Measurements from ENCODE around the gene GDPD5. TPM values are rescaled to one million over a fixed set of nuclear protein-coding genes. Genes with fewer than 3 reads are reported as not detected.

GDPD5 gene
- total and polyA plus RNA-seq, 2 donors (not counting 3 experiments of a cell fraction or from before 2014, with no cell fraction given): 60.2 to 79.2 TPM

GRCh38 chr11:75510723-75511019 lies 15.1 kb downstream of the GDPD5 start:
- CTCF ChIA-PET: interaction anchor here (1.5 to 1.6 kb wide), 2 partner anchors 8 to 15 kb away, joined by 3 to 5 read pairs; partner anchors contain the start of gene GDPD5
- TF ChIP-seq MYC (IDR thresholded peaks at IDR 0.05; ENCODE audit: low read depth, low read length): no peak
- TF ChIP-seq FOS (IDR thresholded peaks at IDR 0.05; ENCODE audit: borderline replicate concordance, insufficient read depth, low read length): no peak
- TF ChIP-seq CTCF (IDR thresholded peaks at IDR 0.05; ENCODE audit: extremely low read depth in 1 of 2, insufficient read depth in 1 of 2, low read depth in 1 of 2, low read length in 2 of 2): no peak
- TF ChIP-seq EZH2 (IDR thresholded peaks at IDR 0.05; ENCODE audit: borderline replicate concordance, low read depth, low read length, severe bottlenecking): no peak
- no peak for TF ChIP-seq MAX (IDR thresholded peaks at IDR 0.05; ENCODE audit: insufficient read depth, insufficient read length)
- no peak for TF ChIP-seq GATA2 (IDR thresholded peaks at IDR 0.05; ENCODE audit: insufficient read depth, insufficient read length, low read depth, low read length)
- no peak for TF ChIP-seq POLR2AphosphoS5 (IDR thresholded peaks at IDR 0.05; ENCODE audit: insufficient read depth, low read depth, low read length)
- no peak for TF ChIP-seq POLR2A (IDR thresholded peaks at IDR 0.05; ENCODE audit: low read depth, low read length)
- no peak for TF ChIP-seq JUN (IDR thresholded peaks at IDR 0.05; ENCODE audit: borderline replicate concordance, insufficient read depth, insufficient read length, low read depth)
- dilution Hi-C loops (cut with MboI; ENCODE audit: extremely low pct_ligation_motif_present, low sequenced_read_pairs) (no loop called here), intact Hi-C loops (cut with micrococcal nuclease) (no loop called here)
- FAIRE-seq (no peak), DNase-seq (ENCODE audit: low read depth, low spot score) (no peak)
- no peaks in the 10 kb centered on the region for H3K9me1 ChIP-seq (replicated peaks; ENCODE audit: control insufficient read depth, extremely low read depth, insufficient read depth, low read length)
- no peaks in the 10 kb centered on the region for H3K79me2 ChIP-seq (ENCODE audit: control insufficient read depth, insufficient read depth, low read length)
- no peak overlapping the region for H2AFZ ChIP-seq (ENCODE audit: low read depth, low read length)
- H3K27ac ChIP-seq (ENCODE audit: insufficient read depth, low read depth, low read length): no peak overlapping the region
- POLR2A ChIA-PET: no interaction called here
- no peaks in the 10 kb centered on the region for H3K27me3 ChIP-seq (ENCODE audit: control insufficient read depth in 2 of 2, insufficient read depth in 2 of 2, low read length in 2 of 2)
- no peak overlapping the region for H3K9ac ChIP-seq (replicated peaks; ENCODE audit: extremely low read depth, insufficient read depth, low read length)
- no peaks in the 10 kb centered on the region for H3K4me1 ChIP-seq (ENCODE audit: control insufficient read depth, extremely low read depth, insufficient read depth, low read length)
- no peak overlapping the region for H3K4me2 ChIP-seq (ENCODE audit: insufficient read depth, low read length)
- BruUV-seq (replicated peaks): no TSS peak
- H4K20me1 ChIP-seq (replicated peaks; ENCODE audit: control insufficient read depth, extremely low read depth, insufficient read depth, low read length): no peaks in the 10 kb centered on the region
- H3K9me3 ChIP-seq (replicated peaks; ENCODE audit: control insufficient read depth, insufficient read depth, low read length): no peaks in the 10 kb centered on the region
- no peak overlapping the region for H3K4me3 ChIP-seq (replicated peaks in 1 of 3; ENCODE audit: insufficient read depth in 1 of 3, low read depth in 1 of 3, low read length in 3 of 3)
- H3K36me3 ChIP-seq (ENCODE audit: control insufficient read depth in 2 of 2, extremely low read depth in 1 of 2, insufficient read depth in 2 of 2, low read length in 2 of 2): peaks cover 0 to 13% of the 10 kb centered on the region in 2 experiments

Measured in endothelial cell of umbilical vein (primary cell).